H9 (cell line): ENCODE results near the gene NIN. TPM values are rescaled to one million over a fixed set of nuclear protein-coding genes. Genes with fewer than 3 reads are reported as not detected.

Experiments used
- DNase-seq: peaks from one replicate; pipeline ENCODE4 v3.0.0-alpha.2; 2017
- H2AFZ ChIP-seq: one replicate; pipeline ENCODE4 v1.6.1; 2013; ENCODE audit warnings: mild to moderate bottlenecking, low read length, control low read depth, moderate library complexity
- H2AK5ac ChIP-seq: 2 replicates; pipeline ENCODE4 v1.6.1; 2013; ENCODE audit warnings: low read length, control low read depth, mixed read lengths; ENCODE audit not compliant: insufficient read length
- H2BK120ac ChIP-seq: one replicate; pipeline ENCODE4 v1.6.1; 2013; ENCODE audit warnings: low read depth, mild to moderate bottlenecking, low read length, control low read depth, inconsistent platforms; ENCODE audit not compliant: poor library complexity, severe bottlenecking
- H2BK12ac ChIP-seq: 2 replicates; pipeline ENCODE4 v1.6.1; 2013; ENCODE audit warnings: low read length, control low read depth, mixed read lengths, low read depth; ENCODE audit not compliant: insufficient read length
- H2BK15ac ChIP-seq: 2 replicates; pipeline ENCODE4 v1.6.1; 2013; ENCODE audit warnings: low read depth, low read length, control low read depth
- H2BK20ac ChIP-seq: one replicate; pipeline ENCODE4 v1.6.1; 2013; ENCODE audit warnings: low read depth, mild to moderate bottlenecking, low read length, control low read depth, inconsistent platforms; ENCODE audit not compliant: poor library complexity, severe bottlenecking
- H2BK5ac ChIP-seq: 2 replicates; pipeline ENCODE4 v1.6.1; 2013; ENCODE audit warnings: low read length, control low read depth, mixed read lengths; ENCODE audit not compliant: insufficient read length
- H3K14ac ChIP-seq: 2 replicates; pipeline ENCODE4 v1.6.1; 2013; ENCODE audit warnings: low read length, control low read depth; ENCODE audit not compliant: insufficient read depth
- H3K18ac ChIP-seq: 2 replicates; pipeline ENCODE4 v1.6.1; 2013; ENCODE audit warnings: low read depth, mild to moderate bottlenecking, mixed read lengths, low read length, control low read depth; ENCODE audit not compliant: insufficient read length
- H3K23ac ChIP-seq: 2 replicates; pipeline ENCODE4 v1.6.1; 2013; ENCODE audit warnings: low read length, control low read depth, mixed read lengths, low read depth; ENCODE audit not compliant: insufficient read length
- H3K23me2 ChIP-seq: 2 replicates; pipeline ENCODE4 v1.6.1; 2013; ENCODE audit warnings: low read depth, mild to moderate bottlenecking, mixed read lengths, low read length, control low read depth; ENCODE audit not compliant: insufficient read length, poor library complexity, severe bottlenecking
- H3K27ac ChIP-seq: 2 replicates; pipeline ENCODE4 v1.5.1; 2013; ENCODE audit warnings: low read length, control low read depth, mixed read lengths, low read depth; ENCODE audit not compliant: insufficient read length
- H3K27me3 ChIP-seq: 2 replicates; pipeline ENCODE4 v1.6.1; 2013; ENCODE audit warnings: low read length, control low read depth, inconsistent platforms; ENCODE audit not compliant: insufficient read depth
- H3K4ac ChIP-seq: 2 replicates; pipeline ENCODE4 v1.6.1; 2013; ENCODE audit warnings: low read depth, mild to moderate bottlenecking, control low read depth, inconsistent platforms, low read length, moderate library complexity
- H3K4me1 ChIP-seq: 2 replicates; pipeline ENCODE4 v1.6.1; 2013; ENCODE audit warnings: low read length, control low read depth, inconsistent platforms; ENCODE audit not compliant: insufficient read depth
- H3K4me2 ChIP-seq: 2 replicates; pipeline ENCODE4 v1.6.1; 2013; ENCODE audit warnings: low read length, control low read depth, mixed read lengths; ENCODE audit not compliant: insufficient read length, insufficient read depth
- H3K56ac ChIP-seq: 2 replicates; pipeline ENCODE4 v1.6.1; 2013; ENCODE audit warnings: low read depth, mild to moderate bottlenecking, mixed read lengths, low read length, control low read depth; ENCODE audit not compliant: insufficient read length
- H3K79me1 ChIP-seq: 2 replicates; pipeline ENCODE4 v1.6.1; 2013; ENCODE audit warnings: low read depth, mild to moderate bottlenecking, moderate library complexity, low read length, control low read depth, inconsistent platforms; ENCODE audit not compliant: insufficient read depth, poor library complexity, severe bottlenecking
- H3K79me2 ChIP-seq: 2 replicates; pipeline ENCODE4 v1.6.1; 2013; ENCODE audit warnings: low read length, control low read depth, inconsistent platforms; ENCODE audit not compliant: insufficient read depth
- H3K9ac ChIP-seq: 2 replicates; pipeline ENCODE4 v1.6.1; 2013; ENCODE audit warnings: low read length, control low read depth, mixed read lengths; ENCODE audit not compliant: insufficient read length; ENCODE audit errors: extremely low read depth
- H3K9me3 ChIP-seq: one replicate; pipeline ENCODE4 v1.6.1; 2013; ENCODE audit warnings: low read depth, low read length, inconsistent platforms; ENCODE audit not compliant: control insufficient read depth
- H3T11ph ChIP-seq: one replicate; pipeline ENCODE4 v1.6.1; 2013; ENCODE audit warnings: mild to moderate bottlenecking, low read length, control low read depth, inconsistent platforms
- H4K20me1 ChIP-seq: one replicate; pipeline ENCODE4 v1.6.1; 2013; ENCODE audit not compliant: control insufficient read depth, insufficient read length, insufficient read depth
- H4K5ac ChIP-seq: 2 replicates; pipeline ENCODE4 v1.6.1; 2013; ENCODE audit warnings: low read depth, mild to moderate bottlenecking, mixed read lengths, low read length, control low read depth; ENCODE audit not compliant: insufficient read length
- H4K8ac ChIP-seq: replicated peaks from 2 replicates; pipeline ENCODE4 v1.6.1; 2013; ENCODE audit warnings: low read length, control low read depth, mixed read lengths, low read depth; ENCODE audit not compliant: insufficient read length
- H4K91ac ChIP-seq: 2 replicates; pipeline ENCODE4 v1.6.1; 2013; ENCODE audit warnings: low read depth, mild to moderate bottlenecking, moderate library complexity, mixed read lengths, low read length, control low read depth; ENCODE audit not compliant: insufficient read length
- H3K27ac Mint-ChIP-seq, 3 experiments: 2 replicates in 2 of 3; 3 replicates in 1 of 3; pipeline ENCODE4 v1.8.0; 2020 to 2021; ENCODE audit warnings: mixed read lengths in 3 of 3, mild to moderate bottlenecking in 1 of 3, moderate library complexity in 1 of 3
- H3K27me3 Mint-ChIP-seq: 2 replicates; pipeline ENCODE4 v1.8.0; 2021; ENCODE audit warnings: low read depth, mild to moderate bottlenecking, moderate library complexity, mixed read lengths
- H3K36me3 Mint-ChIP-seq, 3 experiments: 2 replicates in 2 of 3; 3 replicates in 1 of 3; pipeline ENCODE4 v1.8.0; 2020 to 2021; ENCODE audit warnings: low read depth in 3 of 3, mixed read lengths in 3 of 3; ENCODE audit not compliant: insufficient read depth in 1 of 3
- H3K4me1 Mint-ChIP-seq, 2 experiments: 2 replicates each; pipeline ENCODE4 v1.8.0; 2020; ENCODE audit warnings: mixed read lengths in 2 of 2
- H3K4me3 Mint-ChIP-seq, 2 experiments: 2 replicates in 1 of 2; 3 replicates in 1 of 2; pipeline ENCODE4 v1.8.0; 2020 to 2021; ENCODE audit warnings: mild to moderate bottlenecking in 2 of 2, mixed read lengths in 2 of 2, moderate library complexity in 1 of 2
- H3K9me3 Mint-ChIP-seq, 2 experiments: 2 replicates in 1 of 2; 3 replicates in 1 of 2; pipeline ENCODE4 v1.8.0; 2020; ENCODE audit warnings: mild to moderate bottlenecking in 2 of 2, mixed read lengths in 2 of 2, moderate library complexity in 1 of 2
- WGBS: extraction: QIAGEN DNeasy Blood & Tissue Kit; methylation state at CpG from one replicate; pipeline ENCODE4 v1.1.7; 2013; ENCODE audit warnings: missing lambda C conversion rate, low lambda C conversion rate, mixed read lengths; ENCODE audit not compliant: insufficient read length; ENCODE audit errors: extremely low coverage; 5-methylcytosine and 5-hydroxymethylcytosine counted together
- total RNA-seq: library from RNA; stranded (reverse); gene quantifications from 2 replicates; pipeline ENCODE4 v1.2.1, GENCODE V29; 2021
- TF ChIP-seq, protein P1 (sequence below): fragments of 200-600 bp; sonication (generic); conservative IDR thresholded peaks from 3 replicates; pipeline ENCODE4 v1.8.0; 2021; ENCODE audit warnings: antibody characterized with exemption, mild to moderate bottlenecking

The NIN gene
- total RNA-seq, 1 experiment from 2014 or later, result 18.4 TPM

DNA sequence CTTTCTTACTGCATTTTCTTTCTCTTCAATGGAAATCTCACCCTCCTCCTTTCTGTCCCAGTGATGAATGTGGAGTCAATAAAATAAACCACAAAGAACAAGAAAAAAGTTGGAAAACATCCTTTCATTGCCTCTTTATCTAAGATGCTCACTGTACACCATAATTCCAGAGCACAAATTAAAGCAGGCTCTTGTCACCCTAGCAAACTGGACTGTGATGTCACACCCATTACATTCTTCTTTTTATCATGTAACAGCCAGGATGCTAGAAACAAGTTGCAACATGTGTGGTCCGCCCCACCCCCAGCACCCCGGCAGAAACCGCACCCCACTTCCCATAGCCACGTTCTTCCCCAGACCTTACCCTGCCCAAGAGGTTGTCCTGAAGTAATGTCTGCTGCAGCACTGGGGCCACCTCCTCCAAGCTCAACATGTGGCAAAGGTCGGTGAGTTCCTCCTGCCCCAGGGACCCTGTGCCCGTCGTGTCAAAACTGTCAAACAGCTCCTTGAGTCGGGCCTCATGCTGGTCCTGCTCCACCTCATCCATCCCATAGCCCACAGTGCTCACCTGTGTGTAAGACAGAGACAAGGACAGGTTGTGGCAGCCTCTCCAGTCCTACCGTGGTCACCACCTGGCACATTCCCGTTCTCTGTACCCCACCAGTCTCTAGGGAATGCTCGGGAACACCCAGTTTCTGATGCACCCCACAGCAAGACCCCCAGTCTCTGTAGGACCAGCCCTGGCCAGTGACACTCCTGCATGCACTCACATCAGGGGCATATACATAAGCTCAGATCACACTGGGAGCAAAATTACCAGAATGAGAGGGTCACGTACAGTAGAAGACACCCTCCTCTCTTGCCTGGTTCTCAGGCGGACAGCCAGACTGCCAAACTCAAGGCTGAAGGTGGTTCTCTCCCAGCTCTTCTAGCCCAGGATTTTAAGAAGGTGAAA lies 9.2 kb downstream of the NIN start:
- peaks cover 5% of the 10 kb centered on the region; the same call in 1 of the 2 replicates for H3K4me1 ChIP-seq
- no peak overlapping the region for H2BK120ac ChIP-seq
- H2BK5ac ChIP-seq, result no peak overlapping the region
- H3K27me3 ChIP-seq, result peaks cover 19% of the 10 kb centered on the region
- no peaks in the 10 kb centered on the region for H3K9me3 ChIP-seq
- H2BK12ac ChIP-seq, result no peak overlapping the region
- H3K27ac ChIP-seq, result no peak overlapping the region
- H2AK5ac ChIP-seq, result no peak overlapping the region
- H3K27me3 Mint-ChIP-seq, result peaks cover 45% of the 10 kb centered on the region
- H4K20me1 ChIP-seq, result no peaks in the 10 kb centered on the region
- H3K4me2 ChIP-seq, result no peak overlapping the region
- H4K91ac ChIP-seq, result no peak overlapping the region
- no peak overlapping the region for H2BK20ac ChIP-seq
- no peak overlapping the region for H3K56ac ChIP-seq
- H3K4ac ChIP-seq, result no peak overlapping the region
- no peak overlapping the region for H3K9ac ChIP-seq
- peaks cover 42 to 47% of the 10 kb centered on the region in 2 experiments for H3K4me1 Mint-ChIP-seq
- H2AFZ ChIP-seq, result no peak overlapping the region
- no peak overlapping the region for H4K5ac ChIP-seq
- TF ChIP-seq, protein P1, sequence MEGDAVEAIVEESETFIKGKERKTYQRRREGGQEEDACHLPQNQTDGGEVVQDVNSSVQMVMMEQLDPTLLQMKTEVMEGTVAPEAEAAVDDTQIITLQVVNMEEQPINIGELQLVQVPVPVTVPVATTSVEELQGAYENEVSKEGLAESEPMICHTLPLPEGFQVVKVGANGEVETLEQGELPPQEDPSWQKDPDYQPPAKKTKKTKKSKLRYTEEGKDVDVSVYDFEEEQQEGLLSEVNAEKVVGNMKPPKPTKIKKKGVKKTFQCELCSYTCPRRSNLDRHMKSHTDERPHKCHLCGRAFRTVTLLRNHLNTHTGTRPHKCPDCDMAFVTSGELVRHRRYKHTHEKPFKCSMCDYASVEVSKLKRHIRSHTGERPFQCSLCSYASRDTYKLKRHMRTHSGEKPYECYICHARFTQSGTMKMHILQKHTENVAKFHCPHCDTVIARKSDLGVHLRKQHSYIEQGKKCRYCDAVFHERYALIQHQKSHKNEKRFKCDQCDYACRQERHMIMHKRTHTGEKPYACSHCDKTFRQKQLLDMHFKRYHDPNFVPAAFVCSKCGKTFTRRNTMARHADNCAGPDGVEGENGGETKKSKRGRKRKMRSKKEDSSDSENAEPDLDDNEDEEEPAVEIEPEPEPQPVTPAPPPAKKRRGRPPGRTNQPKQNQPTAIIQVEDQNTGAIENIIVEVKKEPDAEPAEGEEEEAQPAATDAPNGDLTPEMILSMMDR, result no peak
- peak overlapping the region; percentile 21; the same call in 1 of the 2 replicates for H3K14ac ChIP-seq
- no peaks in the 10 kb centered on the region; the same call in 1 of the 2 replicates for H3K79me2 ChIP-seq
- DNase-seq, result no peak
- WGBS, result no CpG with 5 or more reads among the region's 13 CpGs
- H3K4me3 Mint-ChIP-seq, result no peak overlapping the region
- no peak overlapping the region for H3K18ac ChIP-seq
- H3T11ph ChIP-seq, result no peak overlapping the region
- H3K23ac ChIP-seq, result no peak overlapping the region
- no peak overlapping the region for H2BK15ac ChIP-seq
- no peak overlapping the region; a peak in 2 of 7 replicates for H3K27ac Mint-ChIP-seq
- H3K79me1 ChIP-seq, result no peaks in the 10 kb centered on the region
- H4K8ac ChIP-seq, result no peak overlapping the region
- H3K23me2 ChIP-seq, result no peaks in the 10 kb centered on the region
- peaks cover 0 to under 1% (median 0%) of the 10 kb centered on the region in 3 experiments; a peak in 1 of 7 replicates for H3K36me3 Mint-ChIP-seq
- H3K9me3 Mint-ChIP-seq, result no peaks in the 10 kb centered on the region
